HG02938 (cell line): ENCODE results near the gene MCRS1.
"Not testable (repeated sequence)": the region's sequence is repeated elsewhere in the genome, so short reads cannot be mapped to it uniquely, and the experiment has no call there.

ENCODE experiments used
- ATAC-seq: cut with Tn5 transposase; IDR thresholded peaks from one replicate; pipeline ENCODE4 v1.9.1; 2021; ENCODE audit warnings: mild to moderate bottlenecking, moderate library complexity; ENCODE audit not compliant: unreplicated experiment

The MCRS1 gene

DNA sequence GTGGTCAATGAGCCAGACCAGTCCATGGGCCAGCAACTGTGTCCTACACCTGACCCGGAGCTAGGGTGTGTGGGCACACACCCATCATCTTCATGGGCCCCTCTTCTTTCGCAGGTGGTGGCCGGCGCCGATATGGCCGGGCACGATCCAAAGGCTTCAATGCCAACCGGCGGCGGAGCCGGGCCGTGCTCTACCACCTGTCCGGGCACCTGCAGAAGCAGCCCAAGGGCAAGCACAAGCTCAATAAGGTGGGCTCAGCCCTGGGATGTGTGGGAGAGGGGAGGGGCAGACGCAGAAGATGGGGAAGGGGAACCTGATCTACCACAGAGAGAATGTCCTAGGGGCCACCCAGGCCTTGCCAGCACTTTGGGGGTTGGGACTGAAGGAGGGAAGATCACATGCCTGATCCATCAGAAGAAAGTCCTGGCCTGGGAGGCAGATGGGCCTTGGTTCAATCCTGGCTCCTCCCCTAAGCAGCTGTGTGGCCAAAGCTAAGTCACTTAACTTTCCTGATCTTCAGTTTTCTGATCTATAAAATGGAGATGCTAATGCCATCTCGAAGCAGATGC, 25.3 kb downstream of the MCRS1 start:
- no peak for ATAC-seq

DNA sequence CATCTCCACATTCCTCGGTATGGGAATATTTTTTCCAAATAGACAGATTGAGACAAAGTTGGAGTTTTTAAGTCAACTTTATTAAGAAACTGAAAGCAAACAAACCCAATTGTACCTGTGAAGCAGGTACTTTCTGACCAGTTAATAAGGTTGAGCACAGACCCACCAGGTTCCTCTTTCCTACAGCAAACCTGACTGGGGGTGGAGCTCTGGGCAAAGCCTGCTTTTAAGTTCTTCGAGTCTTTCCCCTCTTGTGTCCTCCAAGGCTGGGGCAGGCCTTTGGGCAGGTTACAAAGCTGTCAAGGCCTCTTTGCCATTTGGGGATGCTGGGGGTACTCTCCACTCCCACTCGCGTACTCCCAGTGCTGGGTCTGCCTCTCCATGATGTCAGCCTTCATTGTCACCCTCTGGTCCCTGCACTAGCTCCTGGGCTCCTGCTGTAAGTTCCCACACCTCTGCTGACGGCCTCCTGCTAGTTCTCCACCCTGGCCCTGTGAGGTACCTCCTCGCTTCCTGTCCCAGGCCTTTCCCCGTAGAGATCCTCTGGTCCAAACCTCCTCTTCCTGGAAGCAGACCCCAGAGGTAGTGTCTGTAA, 25.9 kb downstream of the MCRS1 start:
- ATAC-seq = no peak

DNA sequence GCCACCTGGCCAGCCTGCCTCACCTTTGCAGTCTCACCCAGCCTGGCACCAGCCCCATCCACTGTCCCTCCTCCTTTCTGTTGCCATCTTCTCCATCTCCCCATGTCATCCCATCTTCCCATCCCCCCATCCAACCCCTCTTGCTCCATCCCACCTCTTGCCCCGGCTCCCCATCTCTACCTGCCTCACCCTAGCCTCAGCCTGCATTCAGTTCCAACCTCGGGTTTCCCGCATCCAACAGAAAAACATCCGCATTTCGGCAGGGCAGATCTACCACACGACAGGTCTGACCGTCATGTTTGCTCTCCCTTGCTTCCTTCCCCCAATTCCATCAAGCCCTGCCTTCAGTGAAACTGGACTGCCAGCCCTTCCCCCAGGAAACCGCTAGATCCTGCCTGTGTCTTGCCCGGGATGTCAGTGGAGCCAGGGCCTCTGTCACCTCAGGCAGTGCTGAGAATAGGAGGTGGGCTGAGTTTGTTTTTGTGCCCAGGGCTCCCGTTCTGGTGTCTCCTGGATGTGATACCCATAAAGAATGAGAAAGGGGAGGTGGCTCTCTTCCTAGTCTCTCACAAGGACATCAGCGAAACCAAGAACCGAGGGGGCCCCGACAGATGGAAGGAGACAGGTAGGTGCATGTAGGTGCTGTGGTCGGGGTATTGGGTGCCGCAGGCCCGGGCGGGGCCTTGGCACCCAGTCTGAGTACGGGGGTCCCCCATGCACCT, 26.6 kb downstream of the MCRS1 start:
- ATAC-seq = no peak

DNA sequence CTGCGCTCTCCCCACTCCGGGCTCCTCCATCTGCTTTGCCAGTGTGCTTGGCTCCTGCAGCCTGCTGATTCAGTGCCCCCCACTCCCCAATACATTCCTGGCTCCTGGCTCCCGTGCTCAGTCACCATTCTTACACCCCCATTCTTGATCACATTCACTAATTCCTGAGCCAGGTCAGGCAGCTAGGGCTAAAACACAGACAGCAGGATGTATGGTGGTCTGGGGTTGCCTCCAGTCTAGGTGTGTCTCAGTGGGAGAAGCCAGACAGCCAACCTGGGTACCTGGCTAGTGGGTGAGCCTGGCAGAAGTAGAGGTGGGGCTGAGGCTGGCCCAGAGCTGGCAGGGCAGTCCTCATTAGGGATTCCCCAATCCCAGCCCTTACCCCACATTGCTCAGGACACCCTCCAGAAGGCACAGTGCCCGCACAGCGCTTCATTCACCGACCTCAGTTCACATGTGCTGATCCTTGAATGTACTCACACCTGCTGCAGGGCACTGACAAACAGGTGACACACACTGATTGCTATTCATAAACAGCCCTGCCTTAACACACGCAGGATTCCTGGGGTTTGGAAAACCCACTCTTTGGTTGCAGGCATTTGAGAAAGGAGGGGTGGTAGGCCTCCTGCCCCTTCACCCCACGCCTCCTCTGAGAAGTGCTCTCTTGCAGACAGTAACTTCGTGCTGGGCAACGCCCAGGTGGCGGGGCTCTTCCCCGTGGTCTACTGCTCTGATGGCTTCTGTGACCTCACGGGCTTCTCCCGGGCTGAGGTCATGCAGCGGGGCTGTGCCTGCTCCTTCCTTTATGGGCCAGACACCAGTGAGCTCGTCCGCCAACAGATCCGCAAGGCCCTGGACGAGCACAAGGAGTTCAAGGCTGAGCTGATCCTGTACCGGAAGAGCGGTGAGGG, 27.5 kb downstream of the MCRS1 start:
- ATAC-seq = no peak

DNA sequence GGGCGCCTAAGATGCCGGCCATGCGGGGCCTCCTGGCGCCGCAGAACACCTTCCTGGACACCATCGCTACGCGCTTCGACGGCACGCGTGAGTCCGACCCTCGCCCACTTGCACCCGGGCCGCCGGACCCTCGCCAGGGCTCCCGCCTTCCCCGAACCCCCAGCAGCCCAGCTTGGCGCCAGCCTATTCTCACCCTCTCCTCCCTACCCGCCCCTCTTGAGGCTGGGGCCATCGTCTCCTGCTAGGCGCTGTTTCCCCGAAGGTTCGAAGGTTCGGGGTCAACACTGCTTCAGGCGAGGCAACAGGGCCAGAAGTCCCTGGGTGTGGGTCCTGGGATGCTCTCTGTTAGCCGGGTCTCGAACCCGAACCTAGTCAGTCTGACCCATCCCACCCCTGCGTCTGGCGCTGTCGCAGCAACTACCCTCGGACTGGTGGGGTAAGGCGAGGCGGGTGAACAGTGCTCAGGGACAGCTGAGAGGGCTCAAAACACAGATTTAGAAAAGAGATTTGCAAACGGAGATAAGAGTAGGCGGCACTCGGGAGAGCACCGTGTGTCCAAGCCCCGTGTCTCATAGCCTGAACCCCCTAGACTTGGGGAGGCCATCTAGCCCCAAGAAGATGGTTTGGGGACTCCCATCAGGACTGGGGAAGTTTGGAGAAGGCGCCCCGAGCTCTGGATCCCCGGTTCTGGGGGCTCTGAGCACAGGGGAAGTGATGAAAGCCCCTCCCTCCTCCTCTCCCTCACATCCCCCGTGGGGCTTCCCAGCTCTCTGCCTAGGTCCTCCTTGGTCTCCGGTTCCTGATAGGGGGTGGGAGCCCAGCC, 28.3 kb downstream of the MCRS1 start:
- ATAC-seq = no peak

DNA sequence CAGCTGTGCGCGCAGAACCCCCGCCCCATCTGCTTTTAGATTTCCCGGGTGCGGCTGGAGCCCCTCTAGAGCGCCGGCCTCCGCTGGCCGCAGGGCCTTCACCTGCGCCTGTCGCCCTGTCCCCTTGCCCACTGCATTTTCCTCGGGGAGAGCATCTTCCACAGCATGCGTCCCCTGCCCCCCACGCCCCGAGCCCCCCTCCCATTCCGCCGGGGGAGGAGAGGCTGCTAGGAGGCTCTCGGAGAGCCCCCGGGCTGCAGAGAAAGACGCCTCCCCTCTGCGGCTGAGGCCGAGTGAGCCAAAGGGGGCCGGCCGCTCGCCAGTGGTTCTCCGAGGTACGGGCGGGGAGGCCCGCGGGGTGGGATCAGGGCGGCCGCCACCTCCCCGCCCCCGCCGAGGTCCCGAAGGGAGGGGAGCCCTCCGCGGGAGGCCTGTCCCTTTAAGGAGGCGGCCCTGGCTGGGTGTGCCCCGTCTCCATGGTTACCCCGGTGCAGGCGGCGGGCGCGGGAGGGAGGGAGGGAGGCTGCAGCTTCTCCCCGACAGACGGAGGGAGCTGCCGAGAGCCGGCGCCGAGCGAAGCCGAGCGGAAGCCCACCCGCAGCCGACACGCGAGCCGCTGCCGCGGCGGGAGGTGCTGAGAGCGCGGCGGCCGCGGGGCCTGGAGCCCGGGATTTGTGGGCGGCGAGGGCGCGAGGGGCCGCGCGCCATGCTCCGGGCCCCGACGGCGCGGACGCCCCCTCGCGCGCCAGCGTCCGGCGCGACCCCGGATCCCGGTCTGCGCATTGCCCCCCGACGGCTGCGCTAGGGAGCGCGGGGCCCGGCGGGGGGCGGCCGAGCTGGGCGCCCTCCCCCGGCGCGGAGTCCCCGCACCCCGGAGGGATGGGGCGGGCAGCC, 29.2 kb downstream of the MCRS1 start, which contains the start of gene KCNH3:
Gene KCNH3 (plus strand): TSS at position 521 of the 894 bp plus-strand sequence. CDS start 387 bp downstream, outside the sequence.
- ATAC-seq = no peak

DNA sequence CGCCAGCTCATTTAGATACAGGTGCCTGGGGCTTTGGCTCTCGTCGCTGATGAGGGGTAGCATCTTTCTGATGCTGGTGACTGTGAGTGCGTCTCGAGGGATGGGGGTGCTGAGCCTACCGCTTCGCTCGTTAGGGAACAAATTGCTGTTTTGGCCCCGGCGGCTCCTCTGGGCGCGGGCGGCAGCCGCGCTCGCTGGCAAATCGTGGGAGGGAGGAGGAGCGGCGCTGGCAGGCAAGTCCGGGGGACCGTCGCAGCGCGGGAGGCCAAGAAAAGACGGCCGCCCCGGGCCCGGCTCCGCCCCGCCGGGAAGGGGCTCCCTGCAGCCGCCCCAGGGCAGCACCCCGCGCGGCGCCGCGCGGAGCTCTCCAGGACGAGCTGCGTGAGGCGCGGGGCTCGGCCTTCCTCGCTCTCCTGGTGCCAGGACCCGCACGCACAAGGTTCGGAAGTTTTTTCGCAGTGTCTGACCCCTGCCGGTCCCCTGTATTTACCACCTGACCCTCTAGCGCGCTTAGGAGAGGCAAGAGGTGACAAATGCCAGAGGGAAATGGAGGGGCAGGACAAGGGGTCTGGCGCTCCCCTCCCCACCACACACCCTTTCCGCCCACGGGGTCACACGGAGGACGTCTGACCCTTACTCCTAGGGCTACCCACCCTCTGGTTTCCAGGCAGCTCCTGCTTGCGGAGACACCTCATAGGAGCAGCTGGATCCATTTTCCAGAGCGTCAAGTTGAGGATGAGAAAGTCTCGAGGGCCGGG, 30.0 kb downstream of the MCRS1 start:
- no peak for ATAC-seq

DNA sequence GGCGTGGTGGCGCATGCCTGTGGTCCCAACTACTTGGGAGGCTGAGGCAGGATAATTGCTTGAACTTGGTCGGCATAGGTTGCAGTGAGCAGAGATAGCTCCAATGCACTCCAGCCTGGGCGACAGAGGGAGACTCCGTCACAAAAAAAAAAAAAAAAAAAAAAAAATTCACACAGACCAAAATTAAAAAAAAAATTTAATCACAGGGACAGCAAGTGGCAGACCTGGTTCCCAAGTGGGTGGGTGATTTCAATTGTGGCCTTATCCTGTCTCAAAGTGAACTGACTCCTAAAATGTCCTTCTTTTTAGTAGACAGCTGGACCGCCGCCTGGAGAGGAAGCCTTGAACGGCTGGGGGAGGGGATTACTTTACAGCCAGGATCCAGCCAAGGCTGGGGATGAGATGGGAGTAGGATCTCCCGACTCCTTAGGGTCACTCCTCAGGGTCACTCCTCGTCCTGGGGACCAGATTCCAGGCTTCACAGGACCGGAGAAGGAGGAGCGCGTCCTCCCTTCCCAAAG, 30.7 kb downstream of the MCRS1 start:
- no peak for ATAC-seq

DNA sequence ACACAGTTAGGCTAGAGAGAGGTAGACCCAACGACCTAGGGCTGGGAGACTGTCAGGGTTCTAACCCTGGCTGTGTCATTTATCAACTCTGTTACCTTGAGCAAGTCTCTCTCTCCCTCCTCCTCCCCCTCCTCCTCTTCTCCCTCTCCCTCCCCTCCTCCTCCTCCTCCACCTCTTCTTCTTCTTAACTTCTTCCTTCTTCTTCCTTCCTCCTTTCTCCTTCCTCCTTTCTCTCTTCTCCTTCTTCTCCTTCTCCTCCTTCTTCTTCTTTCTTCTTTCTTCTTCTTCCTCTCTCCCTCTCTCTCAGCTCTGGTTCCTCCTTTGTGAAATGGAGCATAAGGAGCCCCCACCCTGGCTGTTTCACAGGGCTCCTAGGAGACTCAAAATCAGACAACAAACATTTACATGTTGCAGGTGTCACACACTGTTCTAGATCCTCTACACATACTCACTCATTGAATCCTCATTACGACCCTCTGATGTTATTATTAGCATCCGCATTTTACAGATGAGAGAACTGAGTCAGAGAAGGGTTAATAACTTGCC, 31.3 kb downstream of the MCRS1 start:
- no peak for ATAC-seq

DNA sequence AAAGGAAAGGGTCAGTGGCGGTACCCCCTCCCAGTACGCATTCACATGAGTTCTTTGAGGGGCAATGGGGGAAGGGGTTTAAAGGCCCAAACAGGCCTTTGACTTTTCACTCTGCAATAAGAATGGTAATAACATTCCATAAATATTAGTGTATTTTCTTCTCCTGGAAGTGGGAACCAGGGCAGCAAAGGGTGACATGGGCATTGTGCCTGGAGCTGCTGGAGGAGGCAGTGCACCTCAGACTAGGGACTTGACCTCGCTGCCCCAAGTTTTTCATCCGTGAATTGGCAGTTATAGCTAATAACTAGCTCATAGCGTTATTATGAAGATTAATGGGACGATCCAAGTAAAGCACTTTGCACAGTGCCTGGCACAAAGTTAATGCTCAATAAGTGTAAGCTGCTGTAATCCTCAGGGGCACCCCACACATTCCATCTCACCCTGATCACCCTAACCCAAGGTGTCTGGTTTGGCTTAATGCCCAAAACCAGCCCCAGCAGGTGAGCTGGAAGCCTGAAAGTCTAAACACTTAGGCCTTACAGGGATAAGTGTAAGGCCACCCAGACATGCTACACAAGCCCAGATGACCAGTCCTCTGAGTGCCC, 31.9 kb downstream of the MCRS1 start:
- no peak for ATAC-seq

DNA sequence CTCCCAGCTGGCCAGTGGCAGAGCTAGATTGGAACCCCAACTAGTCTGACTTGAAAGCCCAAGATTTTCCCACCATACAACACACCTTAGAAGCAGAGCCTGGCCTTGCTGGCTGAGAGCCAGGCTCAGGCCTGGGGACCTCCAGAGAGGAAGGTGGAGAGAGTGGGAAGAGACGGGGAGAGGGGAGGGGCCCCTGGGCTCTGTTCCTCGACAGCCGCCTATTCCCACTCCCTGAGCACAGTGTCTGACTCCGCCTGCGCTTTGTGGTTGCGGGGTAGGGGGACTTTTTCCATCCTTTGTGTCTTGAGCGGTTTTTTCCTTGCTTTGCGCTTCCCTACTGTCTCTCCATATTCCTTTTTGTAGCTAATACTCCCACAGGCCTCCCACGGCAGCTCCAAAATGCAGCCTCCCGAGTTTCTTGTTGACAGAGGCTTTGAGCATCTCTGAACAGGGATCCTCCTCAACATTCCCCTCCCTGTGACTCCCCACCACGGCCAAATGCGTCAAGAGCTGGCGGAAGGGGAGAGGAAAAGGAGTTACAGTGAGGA, 33.1 kb downstream of the MCRS1 start:
- ATAC-seq = no peak

DNA sequence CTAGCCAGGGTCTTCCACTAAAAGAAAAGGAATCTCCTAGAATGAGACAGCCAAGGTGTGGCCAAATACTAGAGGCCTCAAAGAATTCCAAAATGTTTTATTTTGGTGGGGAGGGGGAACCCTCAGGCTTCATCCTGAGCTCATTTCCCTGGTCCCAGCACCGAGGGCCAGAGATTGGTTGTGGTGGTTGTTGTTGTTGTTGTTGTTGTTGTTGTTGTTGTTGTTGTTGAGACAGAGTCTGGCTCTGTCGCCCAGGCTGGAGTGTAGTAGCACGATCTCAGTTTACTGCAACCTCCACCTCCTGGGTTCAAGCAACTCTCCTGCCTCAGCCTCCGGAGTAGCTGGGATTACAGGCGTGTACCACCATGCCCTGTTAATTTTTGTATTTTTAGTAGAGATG, 33.8 kb downstream of the MCRS1 start:
- not testable (repeated sequence) for ATAC-seq

DNA sequence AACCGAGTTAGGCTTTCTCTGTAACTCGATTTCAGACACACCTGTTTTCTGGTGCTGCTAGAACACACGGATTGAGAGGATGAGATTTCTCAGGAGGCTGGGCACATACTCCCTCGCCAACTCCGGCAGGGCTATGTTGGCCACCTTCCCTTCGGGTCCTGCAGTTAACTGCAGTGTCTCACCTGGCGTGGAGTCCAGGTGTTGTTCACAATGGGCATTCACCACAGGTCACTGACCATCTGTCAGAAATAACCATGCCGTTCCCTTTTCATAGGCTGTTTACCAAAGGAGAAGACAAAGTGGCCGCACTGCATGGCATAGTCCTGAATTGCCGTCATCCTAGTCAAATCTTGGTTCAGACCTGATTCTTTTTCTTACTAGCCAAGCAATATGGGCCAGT, 34.6 kb downstream of the MCRS1 start:
- ATAC-seq = no peak

DNA sequence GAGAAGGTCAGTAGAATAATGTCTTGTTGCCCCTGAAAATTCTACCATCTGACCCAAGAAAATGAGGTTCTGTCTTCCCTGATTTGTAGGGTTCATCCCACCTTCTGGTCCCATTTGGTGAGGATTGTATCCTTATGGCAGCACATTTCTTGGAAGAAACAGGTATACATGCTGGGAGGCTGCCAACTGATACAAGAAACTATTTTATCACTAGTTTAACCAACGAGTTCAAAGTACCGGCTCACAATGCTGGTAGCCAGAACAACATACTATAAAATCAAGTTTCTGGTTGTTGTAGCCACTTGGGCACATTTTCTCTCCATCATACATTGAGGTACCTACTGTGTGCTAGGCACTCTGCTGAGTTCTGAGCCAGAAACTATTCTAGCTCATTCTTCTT, 36.2 kb downstream of the MCRS1 start:
- no peak for ATAC-seq

DNA sequence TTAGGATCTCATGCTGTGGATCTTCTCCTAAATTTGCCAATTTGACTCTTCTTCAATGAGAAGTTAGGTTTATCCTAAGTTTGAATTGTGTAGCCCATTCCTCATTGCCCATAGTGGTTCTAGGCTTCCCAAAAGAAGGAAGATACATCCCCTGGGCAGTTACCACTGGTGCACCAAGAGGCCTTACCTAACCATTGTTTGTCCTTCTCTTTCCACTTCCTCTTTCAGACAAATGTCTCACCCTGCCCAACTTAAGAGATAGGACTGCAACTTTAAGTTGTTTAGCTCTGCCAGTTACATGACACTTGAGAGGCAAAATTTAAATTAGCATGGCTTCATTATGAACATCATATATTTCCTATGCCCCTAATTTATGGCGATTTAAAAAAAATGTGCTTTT, 38.5 kb downstream of the MCRS1 start:
- no peak for ATAC-seq

DNA sequence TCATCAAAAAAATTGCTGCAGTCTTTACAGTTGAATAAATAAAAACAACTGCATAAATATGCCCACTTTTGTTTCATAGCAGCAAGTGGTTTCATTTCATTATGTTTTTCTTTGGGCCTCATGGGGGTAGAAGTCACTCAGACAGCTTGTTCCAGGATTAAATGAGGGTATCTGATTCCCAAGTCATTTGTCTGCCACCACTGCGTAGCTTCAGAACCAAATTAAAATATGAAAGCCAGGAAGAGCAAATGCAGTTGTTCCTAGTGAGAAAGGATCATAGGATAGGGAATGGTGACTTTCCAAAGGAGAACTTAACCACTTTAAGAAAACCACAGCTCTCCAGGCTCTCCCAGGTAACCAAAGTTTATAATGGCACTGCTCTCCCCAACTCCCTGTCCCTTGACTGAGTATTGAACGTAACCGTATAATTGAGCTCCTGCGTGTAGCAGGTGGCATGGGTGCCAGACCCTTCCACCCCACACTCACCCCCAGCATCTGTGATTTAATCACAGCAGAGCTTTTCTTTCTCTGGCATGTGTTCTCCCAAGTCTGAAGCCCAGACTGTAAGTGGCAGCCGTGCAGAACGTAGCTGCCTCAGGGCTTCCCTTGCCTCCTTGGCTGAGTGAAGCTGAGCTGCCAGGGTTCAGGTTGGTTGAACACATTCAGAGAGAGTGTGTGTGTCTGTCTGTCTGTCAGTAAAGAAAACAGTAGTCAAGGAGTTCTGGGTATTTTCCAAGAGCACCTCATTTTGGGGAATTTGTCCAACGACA, 40.4 kb downstream of the MCRS1 start:
- no peak for ATAC-seq

DNA sequence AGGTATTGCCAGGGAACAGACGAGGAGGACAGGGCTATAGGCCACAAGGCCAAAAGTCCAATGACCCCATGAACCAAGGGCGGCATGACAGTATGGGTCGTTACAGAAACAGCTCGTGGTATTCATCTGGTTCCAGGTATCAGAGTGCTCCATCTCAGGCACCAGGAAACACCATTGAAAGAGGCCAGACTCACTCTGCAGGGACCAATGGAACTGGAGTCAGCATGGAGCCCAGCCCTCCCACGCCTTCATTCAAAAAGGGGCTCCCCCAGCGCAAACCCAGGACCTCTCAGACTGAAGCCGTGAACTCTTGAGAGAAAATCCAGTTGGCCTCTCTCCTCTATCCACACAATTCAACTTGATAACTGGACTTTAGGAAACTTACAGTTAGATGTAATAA, 42.0 kb downstream of the MCRS1 start:
- no peak for ATAC-seq
